Activated CD4-positive, alpha-beta T cell treated with anti-CD3 and anti-CD28 coated beads for 24 hours (primary cell): Measurements from ENCODE around the gene SOX21.

Experiments used
- DNase-seq, 2 donors: peaks; one replicate each; pipeline ENCODE4 v3.0.0-alpha.2; 2020; ENCODE audit warnings: low read depth in 2 of 2

SOX21 gene

GRCh38 chr13:94709001-94709834 is 3.1 kb downstream of the SOX21 start:
- no peak for DNase-seq

DNA sequence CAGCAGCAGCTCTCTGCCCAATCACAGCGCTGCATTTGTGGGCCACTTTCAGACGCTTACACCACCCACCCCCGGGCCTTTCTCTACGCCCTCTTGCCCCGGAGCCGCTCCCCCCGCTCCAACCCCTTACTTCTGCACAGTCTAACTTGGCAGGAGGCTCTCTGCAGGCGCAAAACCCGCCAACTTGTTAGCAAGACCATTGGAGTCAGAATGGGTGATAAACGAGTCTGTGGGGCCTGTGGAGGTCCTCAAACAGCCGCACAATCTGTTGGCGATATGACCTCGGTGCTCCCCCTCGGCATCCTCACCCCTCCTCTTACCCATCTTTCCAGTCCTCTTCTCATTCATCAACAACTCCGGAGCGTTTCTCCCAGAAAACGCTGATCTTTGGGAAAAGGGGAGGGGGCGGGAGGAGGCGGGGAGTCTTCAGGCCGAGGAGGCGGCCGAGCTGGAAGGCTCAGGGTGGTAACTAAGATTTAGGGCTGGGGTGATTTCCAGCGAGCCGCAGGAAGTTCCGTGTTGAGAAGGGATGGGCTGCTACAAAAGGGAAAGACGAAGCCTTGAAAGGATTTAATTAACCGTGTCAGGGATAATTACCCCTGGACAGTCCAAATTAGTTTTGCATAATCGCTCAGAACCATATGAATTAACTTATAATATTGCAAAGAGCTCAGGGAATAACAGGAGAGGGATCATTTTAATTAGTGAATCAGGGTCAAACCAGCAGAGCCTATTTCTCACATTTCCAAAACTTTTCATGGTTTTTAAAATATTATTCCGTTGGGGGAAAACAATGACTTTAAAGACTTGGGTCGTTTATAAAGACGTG is 4.1 kb downstream of the SOX21 start:
- no peak for DNase-seq

- DNase-seq, result no peak
These were observed 4.8 kb downstream of the SOX21 start for GRCh38 chr13:94707400-94708021.

DNA sequence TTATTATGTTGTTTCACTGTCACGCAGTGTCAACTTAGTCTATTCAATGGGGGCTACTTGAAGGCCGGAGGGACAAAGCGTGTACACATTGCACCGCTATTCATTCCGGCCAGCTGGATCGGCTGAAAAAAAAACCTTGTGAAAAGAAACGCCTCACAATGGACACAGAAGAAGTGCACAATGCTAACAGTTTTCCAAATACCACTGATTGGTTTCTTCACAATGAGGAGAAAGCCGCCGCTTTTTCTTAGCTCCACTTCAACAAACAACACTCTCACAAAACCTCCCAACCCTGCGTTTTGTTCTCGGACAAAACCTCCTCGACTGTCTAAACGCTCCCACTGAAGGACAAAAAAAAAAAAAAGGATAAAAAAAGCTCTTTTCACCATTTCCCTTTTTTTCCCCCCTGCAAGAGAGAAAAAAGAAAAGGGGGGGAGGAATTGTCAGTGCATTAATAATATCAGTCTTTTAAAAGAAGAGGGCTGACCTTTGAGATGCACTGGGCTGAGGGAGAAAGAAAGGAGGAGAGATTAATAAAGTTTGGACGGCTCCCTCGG is 5.4 kb downstream of the SOX21 start:
- no peak for DNase-seq

- DNase-seq, result no peak
These were observed 6.1 kb downstream of the SOX21 start for GRCh38 chr13:94706101-94706842.

DNA sequence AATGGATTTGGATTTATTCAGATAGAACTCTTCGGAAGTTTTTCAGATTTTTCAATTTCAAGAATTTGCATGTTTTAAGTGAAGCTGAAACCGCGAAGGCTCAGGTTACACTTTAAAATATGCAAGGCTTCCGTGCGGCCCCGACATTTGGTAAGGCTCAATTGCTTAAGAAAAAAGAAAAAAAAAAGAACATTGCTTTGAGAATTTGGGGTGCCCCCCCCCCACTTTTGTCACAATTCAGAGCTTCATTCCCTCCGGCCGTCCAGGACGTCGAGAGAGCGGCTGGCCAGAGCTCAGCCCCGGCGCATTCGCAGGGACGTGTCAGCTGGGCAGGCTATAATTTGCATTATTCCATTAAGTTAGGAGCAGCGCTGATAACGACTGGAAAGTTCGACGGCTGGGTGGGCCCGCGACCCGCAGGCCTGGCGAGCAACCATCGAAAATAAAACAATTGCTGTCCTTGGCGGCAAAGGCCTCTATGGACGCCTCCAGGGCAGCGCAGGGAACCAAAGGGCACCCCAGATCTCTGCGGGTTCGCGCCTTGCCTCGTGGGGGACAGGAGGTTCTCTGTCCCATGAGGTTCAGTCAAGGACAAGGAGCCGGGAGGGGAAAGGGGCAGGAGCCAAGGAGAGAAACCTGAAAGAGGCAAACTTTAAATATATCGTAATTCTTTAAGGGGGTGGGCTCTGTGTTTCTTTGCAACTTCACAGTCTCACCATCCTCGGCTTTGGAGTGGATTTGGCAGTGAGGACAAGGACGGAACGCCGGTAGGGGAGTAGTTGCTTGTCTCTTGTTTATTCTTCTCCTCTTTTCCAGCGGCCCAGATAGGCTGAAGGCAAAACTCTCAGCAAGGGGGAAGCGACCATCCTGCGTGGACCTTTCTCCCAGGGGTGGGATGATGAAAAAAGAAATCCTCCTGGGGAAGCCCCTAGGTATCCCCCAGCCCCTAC is 7.0 kb downstream of the SOX21 start:
- DNase-seq, result no peak

GRCh38 chr13:94704377-94705080 is 7.8 kb downstream of the SOX21 start:
- no peak for DNase-seq

GRCh38 chr13:94703721-94704314 is 8.5 kb downstream of the SOX21 start:
- no peak for DNase-seq

DNA sequence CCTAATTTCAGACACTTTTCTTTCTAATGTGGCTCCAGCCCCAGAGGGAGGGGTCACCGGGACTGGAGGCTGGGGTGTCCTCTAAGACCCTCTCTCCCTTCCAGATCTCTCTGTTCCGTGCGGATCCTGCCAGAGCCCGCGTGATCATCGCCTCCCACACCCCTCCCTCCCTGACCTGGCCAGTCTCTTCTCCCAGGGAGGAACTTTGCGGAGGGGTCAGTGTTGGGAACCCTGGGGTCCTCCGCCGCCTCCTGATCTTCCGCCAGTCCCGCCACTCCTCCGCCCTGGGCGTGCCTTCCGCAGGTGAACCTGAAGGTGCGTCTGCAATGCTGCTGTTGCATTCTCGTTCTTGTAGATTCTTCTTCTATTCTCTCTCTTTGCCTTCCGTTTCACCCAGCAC is 9.1 kb downstream of the SOX21 start:
- no peak for DNase-seq

DNA sequence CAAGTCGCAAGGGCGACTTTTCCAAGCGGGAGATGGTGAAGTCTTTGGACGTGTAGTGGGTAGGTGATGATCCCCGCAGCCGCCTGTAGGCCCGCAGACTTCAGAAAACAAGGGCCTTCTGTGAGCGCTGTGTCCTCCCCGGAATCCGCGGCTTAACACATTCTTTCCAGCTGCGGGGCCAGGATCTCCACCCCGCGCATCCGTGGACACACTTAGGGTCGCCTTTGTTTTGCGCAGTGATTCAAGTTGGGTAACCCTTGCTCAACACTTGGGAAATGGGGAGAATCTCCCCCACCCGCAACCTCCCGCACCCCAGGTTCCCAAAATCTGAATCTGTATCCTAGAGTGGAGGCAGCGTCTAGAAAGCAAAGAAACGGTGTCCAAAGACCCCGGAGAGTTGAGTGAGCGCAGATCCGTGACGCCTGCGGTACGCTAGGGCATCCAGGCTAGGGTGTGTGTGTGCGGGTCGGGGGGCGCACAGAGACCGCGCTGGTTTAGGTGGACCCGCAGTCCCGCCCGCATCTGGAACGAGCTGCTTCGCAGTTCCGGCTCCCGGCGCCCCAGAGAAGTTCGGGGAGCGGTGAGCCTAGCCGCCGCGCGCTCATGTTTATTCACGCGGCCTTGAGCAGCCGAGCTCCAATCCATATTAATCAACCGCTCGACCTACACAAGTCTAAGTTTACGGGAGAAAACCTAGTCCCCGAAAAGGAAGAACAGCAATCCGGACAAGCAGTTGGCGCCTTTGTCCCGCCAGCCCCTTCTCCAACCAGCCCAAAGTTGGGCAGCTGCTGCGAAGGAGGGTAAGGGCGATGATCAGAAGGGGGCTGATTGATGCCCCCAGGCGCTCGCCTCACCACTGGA is 9.9 kb downstream of the SOX21 start:
- DNase-seq, result no peak

- no peak for DNase-seq
These were observed 10.8 kb downstream of the SOX21 start for GRCh38 chr13:94701313-94702180.

DNA sequence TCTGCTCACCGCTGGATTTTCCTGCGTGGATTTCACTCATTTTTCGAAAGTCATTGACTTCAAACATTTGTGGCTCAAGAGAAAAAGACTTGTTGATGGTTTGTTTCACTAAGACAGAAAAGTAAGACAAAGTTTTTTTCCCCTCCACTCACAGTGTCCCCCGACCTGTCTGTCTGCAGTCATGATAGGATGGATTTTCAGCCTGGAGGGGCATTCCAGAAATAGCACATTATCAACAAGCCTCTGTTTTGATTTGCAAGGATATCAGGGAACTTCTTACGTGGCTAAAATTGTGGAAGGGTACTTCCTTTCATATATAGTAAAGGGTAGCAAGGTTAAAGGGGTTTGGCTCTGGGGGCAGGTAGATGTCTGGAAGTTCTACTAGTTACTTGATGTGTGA is 11.8 kb downstream of the SOX21 start:
- no peak for DNase-seq

- DNase-seq, result no peak
These were observed 12.3 kb downstream of the SOX21 start for GRCh38 chr13:94700051-94700535.

DNA sequence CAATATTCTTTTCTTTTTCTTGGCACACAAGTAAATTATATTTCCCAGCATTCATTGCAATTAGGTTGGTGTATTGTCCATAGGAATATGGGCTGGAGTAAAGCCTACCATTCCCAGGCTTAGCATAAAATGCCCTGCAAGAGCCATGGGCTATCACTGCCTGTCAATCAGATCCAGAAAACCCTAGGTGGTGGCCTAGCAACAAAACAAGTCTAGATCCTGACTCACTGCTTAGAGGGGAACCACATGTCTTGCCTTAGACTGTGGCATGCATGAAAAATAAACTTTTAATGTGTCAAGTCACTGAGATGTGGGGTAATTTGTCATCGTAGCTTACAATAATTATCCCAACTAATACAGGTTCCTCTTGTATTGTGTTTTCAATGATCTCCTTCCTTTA is 16.2 kb downstream of the SOX21 start:
- no peak for DNase-seq

GRCh38 chr13:94692030-94692429 is 20.3 kb downstream of the SOX21 start:
- DNase-seq, result no peak

- DNase-seq, result no peak
These were observed 28.9 kb downstream of the SOX21 start for GRCh38 chr13:94683409-94683808.

DNA sequence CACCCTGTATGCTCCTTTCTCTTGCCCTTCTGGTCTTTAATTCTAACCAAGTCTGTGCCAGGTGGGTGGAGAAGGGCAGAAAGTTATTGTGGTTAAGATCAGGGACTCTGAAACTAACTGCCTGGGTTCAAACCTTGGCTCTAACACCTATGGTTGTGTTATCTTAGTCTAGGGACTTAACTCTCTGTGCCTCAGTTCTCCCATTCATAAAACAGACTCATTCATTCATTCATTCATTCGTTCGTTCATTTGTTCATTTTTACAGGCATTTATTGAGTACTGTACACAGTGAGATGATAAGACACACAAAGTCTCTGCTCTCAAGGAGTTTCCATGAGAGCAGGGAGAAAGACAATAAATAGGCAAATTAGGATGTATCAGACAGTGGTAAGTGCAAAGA is 30.1 kb downstream of the SOX21 start:
- no peak for DNase-seq
